Right lobe of liver (tissue), 6 donors: ENCODE data around the gene RAB26. TPM values are rescaled to one million over a fixed set of nuclear protein-coding genes. Genes with fewer than 3 reads are reported as not detected.

Experiments used
- ATAC-seq, 4 donors: fragments of 200-7000 bp; cut with Tn5 transposase; one replicate each; pipeline ENCODE4 v1.9.1; 2020; ENCODE audit warnings: mild to moderate bottlenecking in 4 of 4, moderate library complexity in 4 of 4
- DNase-seq, 3 donors: peaks; one replicate each; pipeline ENCODE4 v3.0.0-alpha.2; 2020
- H3K27ac ChIP-seq, 3 donors: fragments of 200-600 bp; one replicate each; pipeline ENCODE4 v1.8.0; 2022
- H3K27me3 ChIP-seq, 2 donors: fragments of 200-600 bp; one replicate each; pipeline ENCODE4 v1.8.0; 2022
- H3K36me3 ChIP-seq, 4 donors: fragments of 200-600 bp; sonication (generic) in 1 of 4; one replicate each; pipeline versions ENCODE4 v1.5.1 to v1.8.0; 2017 to 2022; ENCODE audit warnings: control low read depth in 1 of 4
- H3K4me1 ChIP-seq, 4 donors: fragments of 200-600 bp; sonication (generic) in 1 of 4; one replicate each; pipeline versions ENCODE4 v1.5.1 to v1.8.0; 2017 to 2022; ENCODE audit warnings: control low read depth in 1 of 4
- H3K4me3 ChIP-seq, 3 donors: fragments of 200-600 bp; one replicate each; pipeline ENCODE4 v1.8.0; 2022
- H3K9me3 ChIP-seq, 4 donors: fragments of 200-600 bp; sonication (generic) in 1 of 4; one replicate each; pipeline versions ENCODE4 v1.5.1 to v1.8.0; 2017 to 2022; ENCODE audit warnings: control low read depth in 1 of 4
- POLR2A ChIP-seq: fragments of 450-650 bp; IDR thresholded peaks from one replicate; pipeline ENCODE4 v1.6.1; 2017; ENCODE audit warnings: antibody characterized with exemption, mild to moderate bottlenecking
- WGBS: methylation state at CpG from one replicate; pipeline ENCODE4 v1.1.6; 2018; ENCODE audit warnings: low coverage, low lambda C conversion rate; ENCODE audit not compliant: insufficient coverage; ENCODE audit errors: missing lambda C conversion rate; 5-methylcytosine and 5-hydroxymethylcytosine counted together
- intact Hi-C, 2 donors: fragments of 100-400 bp; cut with DNase I; formaldehyde crosslinking; loops; one replicate each; pipeline versions ENCODE4 v1.11.2 to v1.14.1; 2022
- total RNA-seq, 6 experiments: library from RNA; depleted of rRNA in 2 of 6; stranded (reverse); fragments of >200 nt in 2 of 6; fragmentation: NEBNext Ultra II Directional in 3 of 6; extraction: Animal tissue kit (Norgen Biotek cat#: 25700) in 3 of 6; gene quantifications; one replicate each; pipeline versions ENCODE4 v1.1.0 to v1.2.4, GENCODE V29; 2016 to 2023
- TF ChIP-seq, protein P1 (sequence below), 4 donors: fragments of 200-600 bp in 3 of 4; fragments of 450-650 bp in 1 of 4; IDR thresholded peaks; one replicate each; pipeline versions ENCODE4 v1.5.1 to v1.8.0; 2016 to 2022; ENCODE audit warnings: antibody characterized with exemption in 4 of 4, mild to moderate bottlenecking in 2 of 4
- donor health status: DM: no; HTN: yes; CAD: no.
- donor health status: DM: no; HTN: no; CAD: no.
- donor health status: DM: no; HTN: no; CAD: no.
- donor health status: DM: no; HTN: yes; CAD: no.
- donor health status: DM: no; HTN: yes; CAD: no.

RAB26 gene
- total RNA-seq, 6 experiments from 2014 or later: 3.8 to 14.6 (median 8.7) TPM

DNA sequence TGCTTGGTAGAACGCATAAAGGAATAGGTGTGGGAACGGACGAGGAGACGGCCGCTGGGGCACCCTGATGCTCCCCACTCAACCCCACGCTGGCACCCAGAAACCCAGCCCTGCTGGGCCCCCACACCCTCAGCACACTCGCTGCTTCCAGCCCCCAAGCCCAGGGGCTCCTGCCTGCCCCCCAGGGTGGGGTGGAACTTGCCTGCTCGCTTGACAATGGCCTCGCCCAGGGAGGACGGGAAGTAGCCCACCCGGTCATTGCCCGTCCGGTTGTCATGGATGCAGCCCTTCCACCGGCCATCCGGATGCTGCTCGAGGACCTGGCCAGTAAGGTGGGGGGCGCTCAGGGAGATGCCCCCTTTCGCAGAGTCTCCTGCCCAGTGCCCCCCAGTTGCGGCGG lies 38.1 kb downstream of the RAB26 start:
- WGBS: 93% methylated on average over 9 of the region's 20 CpGs
- DNase-seq (no peak), ATAC-seq (no peak)

DNA sequence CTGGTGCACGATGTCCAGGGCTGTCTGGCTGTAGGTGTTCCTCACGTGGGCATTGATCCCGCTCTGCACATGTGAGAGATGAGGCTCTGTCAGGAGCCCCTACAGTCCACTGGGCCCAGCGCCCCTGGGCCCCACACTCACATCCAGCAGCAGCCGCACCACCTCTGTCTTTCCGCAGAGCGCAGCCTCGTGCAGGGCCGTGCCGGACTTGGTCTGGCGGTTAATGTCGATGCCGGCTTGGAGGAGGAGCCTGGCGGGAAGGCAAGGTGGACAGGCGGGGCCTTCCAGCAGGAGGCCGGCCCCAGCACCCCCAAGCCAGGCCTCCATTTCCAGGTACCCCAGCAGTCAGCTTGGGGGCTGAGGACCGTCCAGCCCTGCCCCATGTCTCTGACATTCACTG lies 38.8 kb downstream of the RAB26 start:
- TF ChIP-seq, protein P1, sequence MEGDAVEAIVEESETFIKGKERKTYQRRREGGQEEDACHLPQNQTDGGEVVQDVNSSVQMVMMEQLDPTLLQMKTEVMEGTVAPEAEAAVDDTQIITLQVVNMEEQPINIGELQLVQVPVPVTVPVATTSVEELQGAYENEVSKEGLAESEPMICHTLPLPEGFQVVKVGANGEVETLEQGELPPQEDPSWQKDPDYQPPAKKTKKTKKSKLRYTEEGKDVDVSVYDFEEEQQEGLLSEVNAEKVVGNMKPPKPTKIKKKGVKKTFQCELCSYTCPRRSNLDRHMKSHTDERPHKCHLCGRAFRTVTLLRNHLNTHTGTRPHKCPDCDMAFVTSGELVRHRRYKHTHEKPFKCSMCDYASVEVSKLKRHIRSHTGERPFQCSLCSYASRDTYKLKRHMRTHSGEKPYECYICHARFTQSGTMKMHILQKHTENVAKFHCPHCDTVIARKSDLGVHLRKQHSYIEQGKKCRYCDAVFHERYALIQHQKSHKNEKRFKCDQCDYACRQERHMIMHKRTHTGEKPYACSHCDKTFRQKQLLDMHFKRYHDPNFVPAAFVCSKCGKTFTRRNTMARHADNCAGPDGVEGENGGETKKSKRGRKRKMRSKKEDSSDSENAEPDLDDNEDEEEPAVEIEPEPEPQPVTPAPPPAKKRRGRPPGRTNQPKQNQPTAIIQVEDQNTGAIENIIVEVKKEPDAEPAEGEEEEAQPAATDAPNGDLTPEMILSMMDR (IDR thresholded peaks at IDR 0.05): no peak
- no peak for TF ChIP-seq POLR2A
- WGBS: 100% methylated on average over 1 of the region's 17 CpGs
- no peak for ATAC-seq
- H3K4me1 ChIP-seq: no peaks in the 10 kb centered on the region
- H3K4me3 ChIP-seq: no peak overlapping the region
- no peaks in the 10 kb centered on the region for H3K9me3 ChIP-seq
- no peaks in the 10 kb centered on the region for H3K36me3 ChIP-seq
- no peaks in the 10 kb centered on the region for H3K27me3 ChIP-seq
- no peak for DNase-seq
- H3K27ac ChIP-seq: no peak overlapping the region
- intact Hi-C loops: no loop called here

More for the DNA sequence above, 38.1 kb downstream of the RAB26 start:
- no peaks in the 10 kb centered on the region for H3K36me3 ChIP-seq
- intact Hi-C loops: no loop called here
- no peaks in the 10 kb centered on the region for H3K9me3 ChIP-seq
- H3K4me1 ChIP-seq: no peaks in the 10 kb centered on the region
- H3K4me3 ChIP-seq: no peak overlapping the region
- H3K27me3 ChIP-seq: no peaks in the 10 kb centered on the region
- H3K27ac ChIP-seq: no peak overlapping the region
- TF ChIP-seq, protein P1 (IDR thresholded peaks at IDR 0.05): no peak
- TF ChIP-seq POLR2A: no peak

DNA sequence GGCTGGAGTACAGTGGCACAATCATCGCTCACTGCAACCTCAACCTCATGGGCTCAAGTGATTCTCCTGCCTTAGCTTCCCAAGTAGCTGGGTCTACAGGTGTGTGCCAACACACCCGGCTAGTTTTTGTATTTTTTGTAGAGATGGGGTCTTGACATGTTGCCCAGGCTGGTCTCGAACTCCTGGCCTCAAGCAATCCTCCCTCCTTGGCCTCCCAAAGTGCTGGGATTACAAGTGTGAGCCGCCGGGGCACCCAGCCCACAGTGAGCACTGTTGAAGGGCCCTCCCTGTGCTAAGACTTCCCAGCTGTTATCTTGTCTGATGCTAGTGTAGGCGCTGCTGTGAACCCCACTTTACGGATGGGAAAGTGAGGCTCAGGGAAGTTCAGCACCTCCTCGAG lies 40.0 kb downstream of the RAB26 start:
- ATAC-seq (no peak), DNase-seq (no peak)
- Histone ChIP-seq H3K9me3 (no peaks in the 10 kb centered on the region), H3K36me3 (no peaks in the 10 kb centered on the region), H3K4me3 (no peak overlapping the region), H3K4me1 (no peaks in the 10 kb centered on the region), H3K27ac (no peak overlapping the region), H3K27me3 (no peaks in the 10 kb centered on the region)
- intact Hi-C loops: no loop called here
- TF ChIP-seq, protein P1 (IDR thresholded peaks at IDR 0.05): no peak
- no peak for TF ChIP-seq POLR2A
- 70% methylated on average over 2 of the region's 8 CpGs for WGBS

DNA sequence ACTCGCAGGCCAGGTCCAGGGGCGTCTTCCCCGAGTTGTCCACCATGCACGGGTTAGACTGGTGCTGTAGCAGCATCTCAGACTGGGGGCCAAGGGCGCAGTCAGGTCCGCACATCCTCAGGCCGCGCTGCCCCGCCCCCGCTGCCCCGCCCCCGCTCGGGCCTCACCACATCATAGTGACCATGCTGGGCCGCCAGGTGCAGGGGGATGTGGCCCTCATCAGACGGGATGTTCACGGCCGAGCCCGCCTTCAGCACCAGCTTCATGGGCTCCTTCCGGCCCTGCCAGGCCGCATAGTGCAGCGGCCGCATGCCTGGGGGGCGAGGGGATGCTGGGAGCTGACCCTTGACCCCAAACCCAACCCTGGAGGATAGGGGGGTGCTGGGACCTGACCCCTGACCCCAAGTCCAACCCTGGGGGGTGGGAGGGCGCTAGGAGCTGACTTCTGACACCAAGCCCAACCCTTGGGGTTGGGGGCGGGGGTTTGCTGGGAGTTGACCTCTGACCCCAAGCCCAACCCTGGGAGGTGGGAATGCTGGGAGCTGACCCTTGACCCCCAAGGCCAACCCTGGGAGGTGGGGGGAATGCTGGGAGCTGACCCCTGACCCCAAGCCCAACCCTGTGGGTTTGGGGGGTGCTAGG lies 40.9 kb downstream of the RAB26 start:
- Histone ChIP-seq H3K27me3 (no peaks in the 10 kb centered on the region), H3K4me1 (no peaks in the 10 kb centered on the region), H3K4me3 (no peak overlapping the region), H3K9me3 (no peaks in the 10 kb centered on the region), H3K36me3 (no peaks in the 10 kb centered on the region), H3K27ac (no peak overlapping the region)
- intact Hi-C loops: no loop called here
- WGBS: 84% methylated on average over 7 of the region's 25 CpGs
- ATAC-seq: no peak
- TF ChIP-seq, protein P1 (IDR thresholded peaks at IDR 0.05): no peak
- TF ChIP-seq POLR2A: no peak
- no peak for DNase-seq
